ENCODE results near the gene PRSS38.

The PRSS38 gene

GRCh38 chr1:227774821-227775661, 40.4 kb upstream of the PRSS38 start:
- TF ChIP-seq CTCF (IDR thresholded peaks at IDR 0.05) = no peak

GRCh38 chr1:227775841-227776240, 39.6 kb upstream of the PRSS38 start:
- no peak for TF ChIP-seq CTCF (IDR thresholded peaks at IDR 0.05)

GRCh38 chr1:227776331-227776771, 39.1 kb upstream of the PRSS38 start:
- TF ChIP-seq CTCF (IDR thresholded peaks at IDR 0.05) = no peak

- no peak for TF ChIP-seq CTCF (IDR thresholded peaks at IDR 0.05)
Measured at GRCh38 chr1:227777156-227777555, 38.3 kb upstream of the PRSS38 start.

- no peak for TF ChIP-seq CTCF (IDR thresholded peaks at IDR 0.05)
Measured at GRCh38 chr1:227777646-227778045, 37.8 kb upstream of the PRSS38 start.

GRCh38 chr1:227778401-227778947, 37.0 kb upstream of the PRSS38 start:
- no peak for TF ChIP-seq CTCF (IDR thresholded peaks at IDR 0.05)

- no peak for TF ChIP-seq CTCF (IDR thresholded peaks at IDR 0.05)
Measured at GRCh38 chr1:227779021-227779441, 36.4 kb upstream of the PRSS38 start.
